ENCODE measurements around the gene MLIP. TPM values are rescaled to one million over a fixed set of nuclear protein-coding genes. Genes with fewer than 3 reads are reported as not detected.

The MLIP gene
- total RNA-seq, 1 experiment from 2014 or later, result not detected

DNA sequence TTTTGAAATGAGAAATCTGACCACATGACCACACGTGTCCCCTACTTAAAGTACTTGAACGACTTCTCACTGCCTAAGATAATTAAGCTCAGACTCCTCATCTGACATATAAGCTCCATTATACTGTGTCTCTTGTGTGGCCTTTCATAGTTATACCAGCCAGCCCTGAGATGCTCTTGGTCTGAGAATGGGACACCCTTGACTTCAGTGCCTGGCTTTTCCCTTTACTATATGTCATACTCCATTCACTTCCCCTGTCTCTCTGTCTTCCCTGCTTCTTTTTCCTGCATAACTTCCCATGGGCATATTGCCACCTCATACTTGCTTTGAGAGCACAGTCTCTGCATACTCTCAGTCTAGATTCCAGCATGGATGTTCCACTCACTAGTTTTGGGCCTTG, 143.6 kb downstream of the MLIP start:
- in situ Hi-C loops (cut with HindIII; ENCODE audit: low pct_unique_long_range_greater_than_20kb, low sequenced_read_pairs), result no loop called here
- BruUV-seq (replicated peaks), result no TSS peak
- ChIA-PET POLR2A (no interaction called here), CTCF (interaction anchor here (0.6 kb wide), 1 partner anchor 81 kb away, joined by 8 read pairs; no protein-coding TSS in a partner anchor)
- intact Hi-C loops (cut with micrococcal nuclease; ENCODE audit: unreplicated experiment), result no loop called here
- H3K9me3 ChIP-seq (ENCODE audit: control insufficient read depth, insufficient read depth, low read depth, low read length), result no peaks in the 10 kb centered on the region
- H3K36me3 ChIP-seq (ENCODE audit: control insufficient read depth, insufficient read depth, low read length), result no peaks in the 10 kb centered on the region
- no peak overlapping the region for H3K27ac ChIP-seq (ENCODE audit: low read length)
- H3K4me1 ChIP-seq (ENCODE audit: control insufficient read depth, insufficient read depth, low read length), result no peaks in the 10 kb centered on the region
- DNase-seq (ENCODE audit: low read depth, low spot score) (no peak), ATAC-seq (no peak)
- H3K27me3 ChIP-seq (ENCODE audit: control insufficient read depth, insufficient read depth, low read length), result no peaks in the 10 kb centered on the region
- H3K4me3 ChIP-seq (ENCODE audit: low read depth in 2 of 2, low read length in 2 of 2), result no peak overlapping the region
- TF ChIP-seq SIN3A (IDR thresholded peaks at IDR 0.05; ENCODE audit: borderline replicate concordance, insufficient read depth, low read depth, low read length), result no peak
- TF ChIP-seq POLR2AphosphoS5 (IDR thresholded peaks at IDR 0.05; ENCODE audit: low read depth, low read length), result no peak
- TF ChIP-seq, protein P1, sequence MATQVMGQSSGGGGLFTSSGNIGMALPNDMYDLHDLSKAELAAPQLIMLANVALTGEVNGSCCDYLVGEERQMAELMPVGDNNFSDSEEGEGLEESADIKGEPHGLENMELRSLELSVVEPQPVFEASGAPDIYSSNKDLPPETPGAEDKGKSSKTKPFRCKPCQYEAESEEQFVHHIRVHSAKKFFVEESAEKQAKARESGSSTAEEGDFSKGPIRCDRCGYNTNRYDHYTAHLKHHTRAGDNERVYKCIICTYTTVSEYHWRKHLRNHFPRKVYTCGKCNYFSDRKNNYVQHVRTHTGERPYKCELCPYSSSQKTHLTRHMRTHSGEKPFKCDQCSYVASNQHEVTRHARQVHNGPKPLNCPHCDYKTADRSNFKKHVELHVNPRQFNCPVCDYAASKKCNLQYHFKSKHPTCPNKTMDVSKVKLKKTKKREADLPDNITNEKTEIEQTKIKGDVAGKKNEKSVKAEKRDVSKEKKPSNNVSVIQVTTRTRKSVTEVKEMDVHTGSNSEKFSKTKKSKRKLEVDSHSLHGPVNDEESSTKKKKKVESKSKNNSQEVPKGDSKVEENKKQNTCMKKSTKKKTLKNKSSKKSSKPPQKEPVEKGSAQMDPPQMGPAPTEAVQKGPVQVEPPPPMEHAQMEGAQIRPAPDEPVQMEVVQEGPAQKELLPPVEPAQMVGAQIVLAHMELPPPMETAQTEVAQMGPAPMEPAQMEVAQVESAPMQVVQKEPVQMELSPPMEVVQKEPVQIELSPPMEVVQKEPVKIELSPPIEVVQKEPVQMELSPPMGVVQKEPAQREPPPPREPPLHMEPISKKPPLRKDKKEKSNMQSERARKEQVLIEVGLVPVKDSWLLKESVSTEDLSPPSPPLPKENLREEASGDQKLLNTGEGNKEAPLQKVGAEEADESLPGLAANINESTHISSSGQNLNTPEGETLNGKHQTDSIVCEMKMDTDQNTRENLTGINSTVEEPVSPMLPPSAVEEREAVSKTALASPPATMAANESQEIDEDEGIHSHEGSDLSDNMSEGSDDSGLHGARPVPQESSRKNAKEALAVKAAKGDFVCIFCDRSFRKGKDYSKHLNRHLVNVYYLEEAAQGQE (IDR thresholded peaks at IDR 0.05; ENCODE audit: insufficient read depth in 1 of 2, low read depth in 2 of 2, low read length in 1 of 2), result no peak
- TF ChIP-seq TCF7L2 (IDR thresholded peaks at IDR 0.05; ENCODE audit: low read depth, low read length), result no peak
- TF ChIP-seq, protein P2, sequence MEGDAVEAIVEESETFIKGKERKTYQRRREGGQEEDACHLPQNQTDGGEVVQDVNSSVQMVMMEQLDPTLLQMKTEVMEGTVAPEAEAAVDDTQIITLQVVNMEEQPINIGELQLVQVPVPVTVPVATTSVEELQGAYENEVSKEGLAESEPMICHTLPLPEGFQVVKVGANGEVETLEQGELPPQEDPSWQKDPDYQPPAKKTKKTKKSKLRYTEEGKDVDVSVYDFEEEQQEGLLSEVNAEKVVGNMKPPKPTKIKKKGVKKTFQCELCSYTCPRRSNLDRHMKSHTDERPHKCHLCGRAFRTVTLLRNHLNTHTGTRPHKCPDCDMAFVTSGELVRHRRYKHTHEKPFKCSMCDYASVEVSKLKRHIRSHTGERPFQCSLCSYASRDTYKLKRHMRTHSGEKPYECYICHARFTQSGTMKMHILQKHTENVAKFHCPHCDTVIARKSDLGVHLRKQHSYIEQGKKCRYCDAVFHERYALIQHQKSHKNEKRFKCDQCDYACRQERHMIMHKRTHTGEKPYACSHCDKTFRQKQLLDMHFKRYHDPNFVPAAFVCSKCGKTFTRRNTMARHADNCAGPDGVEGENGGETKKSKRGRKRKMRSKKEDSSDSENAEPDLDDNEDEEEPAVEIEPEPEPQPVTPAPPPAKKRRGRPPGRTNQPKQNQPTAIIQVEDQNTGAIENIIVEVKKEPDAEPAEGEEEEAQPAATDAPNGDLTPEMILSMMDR (IDR thresholded peaks at IDR 0.05), result no peak

DNA sequence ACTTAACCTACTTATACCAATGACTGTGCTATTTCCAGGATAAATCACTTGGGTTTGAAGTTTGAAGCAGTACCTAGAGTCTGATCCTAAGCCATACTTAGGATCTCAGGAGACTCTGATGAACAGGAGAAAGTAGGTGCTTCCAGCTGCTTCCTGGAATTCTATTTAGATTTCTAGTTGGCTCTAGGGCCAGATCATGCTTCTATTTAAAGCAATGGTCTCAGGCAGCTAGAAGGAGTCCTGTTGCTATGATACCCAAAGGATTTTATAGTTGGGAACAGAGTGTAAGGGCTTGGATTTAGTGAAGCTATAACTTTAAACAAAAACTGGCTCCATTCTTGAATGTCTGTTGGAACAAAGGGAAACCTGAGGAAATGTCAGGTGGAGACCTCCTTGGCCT, 144.6 kb downstream of the MLIP start:
- CTCF ChIA-PET, result no interaction called here
- no peaks in the 10 kb centered on the region for H3K4me1 ChIP-seq (ENCODE audit: control insufficient read depth, insufficient read depth, low read length)
- POLR2A ChIA-PET, result no interaction called here
- no peak overlapping the region for H3K27ac ChIP-seq (ENCODE audit: low read length)
- no peak for ATAC-seq
- no peaks in the 10 kb centered on the region for H3K27me3 ChIP-seq (ENCODE audit: control insufficient read depth, insufficient read depth, low read length)
- H3K4me3 ChIP-seq (ENCODE audit: low read depth in 2 of 2, low read length in 2 of 2), result no peak overlapping the region
- intact Hi-C loops (cut with micrococcal nuclease; ENCODE audit: unreplicated experiment) (no loop called here), in situ Hi-C loops (cut with HindIII; ENCODE audit: low pct_unique_long_range_greater_than_20kb, low sequenced_read_pairs) (no loop called here)
- no TSS peak for BruUV-seq (replicated peaks)
- H3K9me3 ChIP-seq (ENCODE audit: control insufficient read depth, insufficient read depth, low read depth, low read length), result no peaks in the 10 kb centered on the region
- H3K36me3 ChIP-seq (ENCODE audit: control insufficient read depth, insufficient read depth, low read length), result no peaks in the 10 kb centered on the region
- DNase-seq (ENCODE audit: low read depth, low spot score), result no peak
- TF ChIP-seq TCF7L2 (IDR thresholded peaks at IDR 0.05; ENCODE audit: low read depth, low read length), result no peak

DNA sequence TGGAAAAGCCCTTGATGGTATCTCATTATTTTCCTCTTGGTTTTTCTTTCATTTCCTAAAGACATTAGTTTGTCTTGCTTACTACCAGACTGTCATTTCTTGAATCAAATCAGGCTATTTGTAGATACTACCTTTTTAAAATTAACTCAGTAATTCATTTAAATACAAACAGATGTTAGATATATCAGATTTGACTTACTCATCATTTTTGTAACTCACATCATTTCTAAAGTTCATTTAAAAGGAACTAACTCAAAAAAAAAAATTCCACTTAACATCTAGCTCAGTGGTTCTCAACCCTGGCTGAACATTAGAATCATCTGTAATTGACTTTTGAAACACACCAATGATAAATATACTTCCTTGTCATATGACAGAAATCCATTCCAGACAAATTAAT, 148.8 kb downstream of the MLIP start:
- TF ChIP-seq SIN3A (IDR thresholded peaks at IDR 0.05; ENCODE audit: borderline replicate concordance, insufficient read depth, low read depth, low read length), result no peak
- TF ChIP-seq TCF7L2 (IDR thresholded peaks at IDR 0.05; ENCODE audit: low read depth, low read length), result no peak
- TF ChIP-seq, protein P1 (IDR thresholded peaks at IDR 0.05; ENCODE audit: insufficient read depth in 1 of 2, low read depth in 2 of 2, low read length in 1 of 2), result no peak
- no peak for TF ChIP-seq POLR2AphosphoS5 (IDR thresholded peaks at IDR 0.05; ENCODE audit: low read depth, low read length)
- TF ChIP-seq, protein P2 (IDR thresholded peaks at IDR 0.05), result no peak
- intact Hi-C loops (cut with micrococcal nuclease; ENCODE audit: unreplicated experiment), result no loop called here
- POLR2A ChIA-PET, result no interaction called here
- no peaks in the 10 kb centered on the region for H3K27me3 ChIP-seq (ENCODE audit: control insufficient read depth, insufficient read depth, low read length)
- H3K9me3 ChIP-seq (ENCODE audit: control insufficient read depth, insufficient read depth, low read depth, low read length), result no peaks in the 10 kb centered on the region
- no peak overlapping the region for H3K4me3 ChIP-seq (ENCODE audit: low read depth in 2 of 2, low read length in 2 of 2)
- H3K4me1 ChIP-seq (ENCODE audit: control insufficient read depth, insufficient read depth, low read length), result no peaks in the 10 kb centered on the region
- no peak for DNase-seq (ENCODE audit: low read depth, low spot score)
- CTCF ChIA-PET, result no interaction called here
- ATAC-seq, result no peak
- in situ Hi-C loops (cut with HindIII; ENCODE audit: low pct_unique_long_range_greater_than_20kb, low sequenced_read_pairs), result no loop called here
- BruUV-seq (replicated peaks), result no TSS peak
- H3K36me3 ChIP-seq (ENCODE audit: control insufficient read depth, insufficient read depth, low read length), result no peaks in the 10 kb centered on the region
- H3K27ac ChIP-seq (ENCODE audit: low read length), result no peak overlapping the region
